NCI-H2107 (cell line): Measurements from ENCODE around the gene RFTN1.

Experiments
- DNase-seq: peaks from one replicate; lab custom pipeline; 2025; lab: John Stamatoyannopoulos, UW

RFTN1 gene

DNA sequence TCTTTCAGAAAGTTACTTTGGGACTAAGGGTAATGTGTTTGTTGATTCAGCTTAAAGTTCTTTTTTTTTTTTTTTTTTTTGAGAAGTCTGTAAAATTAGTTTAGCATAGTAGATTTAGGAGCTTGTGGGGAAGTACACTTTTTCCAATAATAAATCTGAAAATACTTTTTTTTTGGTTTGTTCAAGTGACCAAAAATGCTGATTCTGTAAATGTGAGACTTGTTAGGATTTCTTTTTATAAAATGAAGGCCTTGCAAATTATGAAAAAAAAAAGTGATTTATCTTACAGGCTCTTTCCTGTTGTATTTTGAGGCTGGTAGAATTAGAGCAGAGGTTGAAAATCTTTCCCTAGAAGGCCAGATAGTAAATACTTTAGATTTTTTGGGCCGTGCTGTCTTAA, 240.9 kb downstream of the RFTN1 start:
- DNase-seq: no peak

DNA sequence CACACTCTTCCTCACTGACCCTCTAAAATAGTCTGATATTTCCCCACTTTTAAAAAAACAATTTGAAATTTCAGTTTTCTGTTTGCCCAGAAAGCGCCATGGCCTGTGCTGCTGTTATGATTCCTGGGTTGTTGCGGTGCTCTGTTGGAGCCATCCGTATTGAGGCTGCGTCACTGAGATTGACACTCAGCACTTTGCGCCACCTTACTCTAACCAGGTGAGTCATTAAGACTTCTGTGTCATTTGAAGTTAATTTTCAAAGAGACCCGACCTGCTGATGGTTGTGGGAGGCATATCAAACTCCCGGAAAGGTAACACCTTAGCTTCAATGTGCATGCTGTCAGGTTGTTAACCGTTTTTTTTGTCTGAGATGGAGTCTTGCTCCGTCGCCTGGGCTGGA, 242.6 kb downstream of the RFTN1 start:
- DNase-seq: no peak

- DNase-seq: no peak
Measured at GRCh38 chr3:16266714-16267113, 246.8 kb downstream of the RFTN1 start.
